ENCODE results near the gene MEIOC. TPM values are rescaled to one million over a fixed set of nuclear protein-coding genes. Genes with fewer than 3 reads are reported as not detected.

MEIOC gene
- total RNA-seq (0.28 TPM), polyA plus RNA-seq (ENCODE audit: insufficient read depth, low read depth, low replicate concordance) (0.26 TPM)
- long read RNA-seq, donor 1, result 0 reads
- long read RNA-seq, donor 2, partial matches to known transcripts, result 0 of 11 reads
- long read RNA-seq, donor 2, other reads (novel, unspliced or antisense), result 11 of 11 reads
- long read RNA-seq, donor 3, result 0 reads
- long read RNA-seq, donor 4, partial matches to known transcripts, result 0 of 16 reads
- long read RNA-seq, donor 4, other reads (novel, unspliced or antisense), result 16 of 16 reads
- long read RNA-seq, donor 5, result 0 reads
- long read RNA-seq, donor 6, result 0 reads
- long read RNA-seq, donor 7, partial matches to known transcripts, result 0 of 2 reads
- long read RNA-seq, donor 7, other reads (novel, unspliced or antisense), result 2 of 2 reads
- long read RNA-seq, donor 8, partial matches to known transcripts, result 0 of 23 reads
- long read RNA-seq, donor 8, other reads (novel, unspliced or antisense), result 23 of 23 reads
- long read RNA-seq, donor 9, partial matches to known transcripts, result 0 of 10 reads
- long read RNA-seq, donor 9, other reads (novel, unspliced or antisense), result 10 of 10 reads
- long read RNA-seq, donor 10, result 0 reads

GRCh38 chr17:44655983-44656710 is at the start of gene MEIOC:
Gene MEIOC (plus strand): TSS chr17:44656468. CDS start chr17:44656614, 146 bp downstream.
- DNase-seq (peak in 4 of 5 donors; percentile 69 to 80 (median 76)), FAIRE-seq (no peak)
- no peak within 1 kb of the TSS for H3K9ac ChIP-seq (ENCODE audit: low read length in 3 of 3)
- TF ChIP-seq CTCF (IDR thresholded peaks at IDR 0.05; ENCODE audit: borderline replicate concordance, extremely low read depth, insufficient read depth), result no peak
- no peak within 1 kb of the TSS for H3K27ac ChIP-seq (ENCODE audit: low read depth in 2 of 2, low read length in 2 of 2)
- no peaks in the 10 kb centered on the region for H3K9me3 ChIP-seq (ENCODE audit: control insufficient read depth in 2 of 3, insufficient read depth in 1 of 3, low read length in 3 of 3)
- no peak within 1 kb of the TSS for H3K4me3 ChIP-seq (ENCODE audit: low read length in 3 of 3)
- no peaks in the 10 kb centered on the region for H3K36me3 ChIP-seq (ENCODE audit: control insufficient read depth in 2 of 3, insufficient read depth in 3 of 3, low read length in 3 of 3)
- H3K27me3 ChIP-seq (ENCODE audit: control insufficient read depth, insufficient read depth, low read length), result peaks cover 7% of the 10 kb centered on the region
- intact Hi-C loops (cut with DNase I), result no loop called here
- H3K4me1 ChIP-seq (ENCODE audit: control insufficient read depth in 2 of 3, insufficient read depth in 2 of 3, low read depth in 1 of 3, low read length in 3 of 3), result no peaks in the 10 kb centered on the region

GRCh38 chr17:44606658-44607057 is 49.6 kb upstream of the MEIOC start:
- intact Hi-C loops (cut with DNase I), result no loop called here
- DNase-seq, result peak in 1 of 5 donors; percentile 59
- H3K4me1 ChIP-seq (ENCODE audit: control insufficient read depth in 2 of 3, insufficient read depth in 2 of 3, low read depth in 1 of 3, low read length in 3 of 3), result peaks cover 0 to 4% (median 0%) of the 10 kb centered on the region in 3 donors
- no peak overlapping the region for H3K27ac ChIP-seq (ENCODE audit: low read depth in 2 of 2, low read length in 2 of 2)
- H3K27me3 ChIP-seq (ENCODE audit: control insufficient read depth, insufficient read depth, low read length), result no peaks in the 10 kb centered on the region
- no peak for TF ChIP-seq CTCF (IDR thresholded peaks at IDR 0.05; ENCODE audit: borderline replicate concordance, extremely low read depth, insufficient read depth)
- no peak for FAIRE-seq
- no peaks in the 10 kb centered on the region for H3K36me3 ChIP-seq (ENCODE audit: control insufficient read depth in 2 of 3, insufficient read depth in 3 of 3, low read length in 3 of 3)
- H3K9ac ChIP-seq (ENCODE audit: low read length in 3 of 3), result no peak overlapping the region
- no peaks in the 10 kb centered on the region for H3K9me3 ChIP-seq (ENCODE audit: control insufficient read depth in 2 of 3, insufficient read depth in 1 of 3, low read length in 3 of 3)
- no peak overlapping the region for H3K4me3 ChIP-seq (ENCODE audit: low read length in 3 of 3)

- intact Hi-C loops (cut with DNase I), result no loop called here
- no peak overlapping the region for H3K9ac ChIP-seq (ENCODE audit: low read length in 3 of 3)
- no peaks in the 10 kb centered on the region for H3K36me3 ChIP-seq (ENCODE audit: control insufficient read depth in 2 of 3, insufficient read depth in 3 of 3, low read length in 3 of 3)
- DNase-seq, result peak; percentile 66 to 96 (median 83)
- H3K27ac ChIP-seq (ENCODE audit: low read depth in 2 of 2, low read length in 2 of 2), result no peak overlapping the region
- H3K9me3 ChIP-seq (ENCODE audit: control insufficient read depth in 2 of 3, insufficient read depth in 1 of 3, low read length in 3 of 3), result no peaks in the 10 kb centered on the region
- no peak overlapping the region for H3K4me3 ChIP-seq (ENCODE audit: low read length in 3 of 3)
- peaks cover 0 to 4% (median 0%) of the 10 kb centered on the region in 3 donors for H3K4me1 ChIP-seq (ENCODE audit: control insufficient read depth in 2 of 3, insufficient read depth in 2 of 3, low read depth in 1 of 3, low read length in 3 of 3)
- no peak for FAIRE-seq
- TF ChIP-seq CTCF (IDR thresholded peaks at IDR 0.05; ENCODE audit: borderline replicate concordance, extremely low read depth, insufficient read depth), result no peak
- H3K27me3 ChIP-seq (ENCODE audit: control insufficient read depth, insufficient read depth, low read length), result no peaks in the 10 kb centered on the region
Measured at GRCh38 chr17:44607836-44608690, 48.2 kb upstream of the MEIOC start.
